Measurements from ENCODE around the gene PNPLA8.

DNA sequence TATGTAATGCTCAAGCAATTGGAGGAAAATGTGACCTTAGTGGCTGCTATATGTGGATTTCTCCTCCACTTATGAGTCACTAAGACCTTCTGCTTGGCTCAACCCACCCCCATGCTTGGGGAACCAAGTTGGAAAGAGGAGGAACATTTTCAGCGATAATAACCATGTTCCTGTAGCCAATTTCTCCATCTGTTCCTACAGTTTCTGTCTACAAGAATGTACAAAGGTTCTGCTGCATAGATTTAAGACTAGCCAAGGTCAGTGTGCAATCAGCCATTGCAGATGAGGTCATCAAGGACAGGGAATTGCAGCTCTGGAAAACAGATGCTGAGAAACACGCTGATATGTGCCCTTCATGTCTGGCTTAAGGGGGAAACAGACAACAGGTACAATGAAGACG, 64.1 kb downstream of the PNPLA8 start:
- TF ChIP-seq, protein P1, sequence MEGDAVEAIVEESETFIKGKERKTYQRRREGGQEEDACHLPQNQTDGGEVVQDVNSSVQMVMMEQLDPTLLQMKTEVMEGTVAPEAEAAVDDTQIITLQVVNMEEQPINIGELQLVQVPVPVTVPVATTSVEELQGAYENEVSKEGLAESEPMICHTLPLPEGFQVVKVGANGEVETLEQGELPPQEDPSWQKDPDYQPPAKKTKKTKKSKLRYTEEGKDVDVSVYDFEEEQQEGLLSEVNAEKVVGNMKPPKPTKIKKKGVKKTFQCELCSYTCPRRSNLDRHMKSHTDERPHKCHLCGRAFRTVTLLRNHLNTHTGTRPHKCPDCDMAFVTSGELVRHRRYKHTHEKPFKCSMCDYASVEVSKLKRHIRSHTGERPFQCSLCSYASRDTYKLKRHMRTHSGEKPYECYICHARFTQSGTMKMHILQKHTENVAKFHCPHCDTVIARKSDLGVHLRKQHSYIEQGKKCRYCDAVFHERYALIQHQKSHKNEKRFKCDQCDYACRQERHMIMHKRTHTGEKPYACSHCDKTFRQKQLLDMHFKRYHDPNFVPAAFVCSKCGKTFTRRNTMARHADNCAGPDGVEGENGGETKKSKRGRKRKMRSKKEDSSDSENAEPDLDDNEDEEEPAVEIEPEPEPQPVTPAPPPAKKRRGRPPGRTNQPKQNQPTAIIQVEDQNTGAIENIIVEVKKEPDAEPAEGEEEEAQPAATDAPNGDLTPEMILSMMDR (IDR thresholded peaks at IDR 0.05), result no peak
- no peak for TF ChIP-seq POLR2A (IDR thresholded peaks at IDR 0.05)
- no peak for TF ChIP-seq EP300 (IDR thresholded peaks at IDR 0.05; ENCODE audit: low read depth)
- no peak for TF ChIP-seq POLR2AphosphoS5 (IDR thresholded peaks at IDR 0.05)

Measured in transverse colon (tissue), 4 donors.